SJSA1 (cell line): Measurements from ENCODE around the gene TMX3. TPM values are rescaled to one million over a fixed set of nuclear protein-coding genes. Genes with fewer than 3 reads are reported as not detected.

ENCODE experiments used
- DNase-seq, 2 experiments: peaks; one replicate each; pipeline ENCODE4 v3.0.0-alpha.2; 2015 to 2020; ENCODE audit warnings: low spot score in 2 of 2, low read depth in 1 of 2
- H3K27ac ChIP-seq: fragments of 250-450 bp; sonication (Bioruptor Pico); 2 replicates; pipeline ENCODE4 v1.5.1; 2020; ENCODE audit warnings: mild to moderate bottlenecking, moderate library complexity
- H3K27me3 ChIP-seq: fragments of 250-450 bp; sonication (Bioruptor Pico); replicated peaks from 2 replicates; pipeline ENCODE4 v1.5.1; 2020; ENCODE audit warnings: mild to moderate bottlenecking, moderate library complexity
- H3K36me3 ChIP-seq: fragments of 250-450 bp; sonication (Bioruptor Pico); 2 replicates; pipeline ENCODE4 v1.5.1; 2020; ENCODE audit warnings: mild to moderate bottlenecking
- H3K4me1 ChIP-seq: fragments of 250-450 bp; sonication (Bioruptor Pico); replicated peaks from 2 replicates; pipeline ENCODE4 v1.6.1; 2021; ENCODE audit warnings: mild to moderate bottlenecking
- H3K4me3 ChIP-seq: fragments of 250-450 bp; sonication (Bioruptor Pico); 2 replicates; pipeline ENCODE4 v1.5.1; 2020; ENCODE audit warnings: mild to moderate bottlenecking
- H3K9me3 ChIP-seq: fragments of 250-450 bp; sonication (Bioruptor Pico); replicated peaks from 2 replicates; pipeline ENCODE4 v1.5.1; 2020; ENCODE audit warnings: mild to moderate bottlenecking
- total RNA-seq: library from RNA; depleted of rRNA; stranded (reverse); fragments of >200 nt; shearing (Covaris generic); gene quantifications from 2 replicates; pipeline ENCODE4 v1.2.3, GENCODE V29; 2014

The TMX3 gene
- total RNA-seq, 1 experiment from 2014 or later = 118 TPM

DNA sequence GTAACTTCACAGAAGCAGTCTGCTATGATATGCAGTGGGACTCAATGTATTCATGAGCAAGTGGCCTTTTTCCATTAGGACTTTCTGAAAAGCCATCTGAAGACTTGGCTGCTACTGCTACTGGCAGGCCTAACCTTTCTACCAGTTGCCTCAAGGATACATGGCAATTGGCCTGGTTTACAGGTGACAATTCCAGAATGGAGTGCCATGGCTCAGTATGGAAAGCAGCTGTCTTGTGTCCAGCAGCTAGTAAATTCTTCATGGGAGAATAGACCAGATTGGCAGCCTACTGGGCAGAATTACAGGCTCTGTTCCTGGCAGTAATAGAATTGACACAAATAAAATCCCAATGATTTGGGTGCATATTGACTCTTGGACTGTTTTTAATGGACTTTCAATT, 12.6 kb upstream of the TMX3 start:
- DNase-seq = no peak
- Histone ChIP-seq H3K4me1 (no peaks in the 10 kb centered on the region), H3K9me3 (no peaks in the 10 kb centered on the region), H3K4me3 (no peak overlapping the region), H3K36me3 (no peaks in the 10 kb centered on the region), H3K27ac (no peak overlapping the region), H3K27me3 (no peaks in the 10 kb centered on the region)

DNA sequence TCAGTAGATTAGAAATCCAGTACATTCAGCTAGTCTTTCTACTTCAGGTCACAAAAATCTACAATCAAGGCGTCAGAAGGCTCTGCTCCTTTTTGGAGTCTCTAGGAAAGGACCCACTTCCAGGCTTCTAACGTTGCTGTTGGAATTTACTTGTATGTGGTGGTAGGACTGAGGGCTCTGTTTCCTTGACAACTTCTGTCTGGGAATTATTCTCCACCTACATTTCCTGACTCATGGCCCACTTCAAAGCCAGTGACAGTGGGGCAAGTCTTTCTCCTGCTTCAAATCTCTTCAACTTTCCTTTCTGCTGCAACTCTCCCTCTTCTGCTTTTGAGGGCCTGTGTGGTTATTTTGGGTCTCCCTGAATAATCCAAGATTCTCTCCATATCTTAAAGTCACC, 10.4 kb upstream of the TMX3 start:
- Histone ChIP-seq H3K4me1 (peaks cover 5% of the 10 kb centered on the region; the same call in 1 of the 2 replicates), H3K4me3 (no peak overlapping the region), H3K9me3 (no peaks in the 10 kb centered on the region), H3K27me3 (no peaks in the 10 kb centered on the region), H3K27ac (no peak overlapping the region), H3K36me3 (no peaks in the 10 kb centered on the region)
- DNase-seq = no peak

DNA sequence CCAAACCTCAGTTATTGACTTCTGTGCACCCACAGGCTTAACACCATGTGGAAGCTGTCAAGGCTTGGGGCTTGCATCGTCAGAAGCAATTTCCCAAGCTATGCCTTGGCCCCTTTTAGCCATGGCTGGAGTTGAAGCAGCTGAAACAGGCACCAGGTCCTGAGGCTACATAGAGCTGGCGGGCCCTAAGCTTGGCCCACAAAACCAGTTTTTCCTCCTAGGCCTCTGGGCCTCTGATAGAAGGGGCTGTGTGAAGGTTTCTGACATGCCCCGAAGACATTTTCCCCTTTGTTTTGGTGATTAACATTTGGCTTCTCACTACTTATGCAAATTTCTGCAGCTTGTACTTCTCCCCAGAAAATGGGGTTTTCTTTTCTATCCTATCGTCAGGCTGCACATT, 9.1 kb upstream of the TMX3 start:
- Histone ChIP-seq H3K36me3 (no peaks in the 10 kb centered on the region), H3K27ac (no peak overlapping the region), H3K4me3 (no peak overlapping the region), H3K4me1 (peaks cover 5% of the 10 kb centered on the region; the same call in 1 of the 2 replicates), H3K27me3 (no peaks in the 10 kb centered on the region), H3K9me3 (no peaks in the 10 kb centered on the region)
- no peak for DNase-seq

DNA sequence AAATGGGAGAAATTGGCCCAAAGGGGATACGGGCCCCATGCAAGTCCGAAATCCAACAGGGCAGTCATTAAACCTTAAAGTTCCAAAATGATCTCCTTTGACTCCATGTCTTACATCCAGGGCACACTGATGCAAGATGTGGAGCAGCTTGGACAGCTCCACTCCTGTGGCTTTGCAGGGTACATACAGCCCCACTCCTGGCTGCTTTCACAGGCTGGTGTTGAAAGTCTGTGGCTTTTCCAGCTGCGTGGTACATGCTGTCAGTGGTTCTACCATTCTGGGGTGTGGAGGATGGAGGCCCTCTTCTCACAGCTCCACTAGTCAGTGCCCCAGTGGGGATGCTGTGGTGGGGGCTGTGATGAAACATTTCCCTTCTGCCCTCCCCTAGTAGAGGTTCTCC, 8.6 kb upstream of the TMX3 start:
- Histone ChIP-seq H3K9me3 (no peaks in the 10 kb centered on the region), H3K4me1 (peaks cover 5% of the 10 kb centered on the region; the same call in 1 of the 2 replicates), H3K36me3 (no peaks in the 10 kb centered on the region), H3K27ac (no peak overlapping the region), H3K27me3 (no peaks in the 10 kb centered on the region), H3K4me3 (no peak overlapping the region)
- no peak for DNase-seq

DNA sequence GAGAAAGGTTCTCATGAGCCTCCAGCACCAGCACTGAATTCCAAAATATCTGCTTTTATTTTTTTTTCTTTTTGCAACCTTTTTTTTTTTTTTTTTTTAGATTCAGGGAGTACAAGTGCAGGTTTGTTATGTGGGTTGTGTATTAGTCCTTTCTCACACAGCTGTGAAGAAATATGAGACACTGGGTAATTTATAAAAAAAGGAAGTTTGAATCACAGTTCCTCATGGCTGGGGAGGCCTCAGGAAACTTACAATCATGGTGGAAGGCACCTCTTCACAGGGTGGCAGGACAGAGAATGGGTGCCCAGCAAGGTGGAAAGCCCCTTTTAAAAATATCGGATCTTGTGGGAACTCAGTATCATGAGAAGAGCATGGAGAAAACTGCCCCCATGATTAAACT, 7.9 kb upstream of the TMX3 start:
- H3K27me3 ChIP-seq = no peaks in the 10 kb centered on the region
- no peak overlapping the region for H3K4me3 ChIP-seq
- peaks cover 5% of the 10 kb centered on the region; the same call in 1 of the 2 replicates for H3K4me1 ChIP-seq
- DNase-seq = no peak
- no peaks in the 10 kb centered on the region for H3K36me3 ChIP-seq
- no peak overlapping the region for H3K27ac ChIP-seq
- no peaks in the 10 kb centered on the region for H3K9me3 ChIP-seq

DNA sequence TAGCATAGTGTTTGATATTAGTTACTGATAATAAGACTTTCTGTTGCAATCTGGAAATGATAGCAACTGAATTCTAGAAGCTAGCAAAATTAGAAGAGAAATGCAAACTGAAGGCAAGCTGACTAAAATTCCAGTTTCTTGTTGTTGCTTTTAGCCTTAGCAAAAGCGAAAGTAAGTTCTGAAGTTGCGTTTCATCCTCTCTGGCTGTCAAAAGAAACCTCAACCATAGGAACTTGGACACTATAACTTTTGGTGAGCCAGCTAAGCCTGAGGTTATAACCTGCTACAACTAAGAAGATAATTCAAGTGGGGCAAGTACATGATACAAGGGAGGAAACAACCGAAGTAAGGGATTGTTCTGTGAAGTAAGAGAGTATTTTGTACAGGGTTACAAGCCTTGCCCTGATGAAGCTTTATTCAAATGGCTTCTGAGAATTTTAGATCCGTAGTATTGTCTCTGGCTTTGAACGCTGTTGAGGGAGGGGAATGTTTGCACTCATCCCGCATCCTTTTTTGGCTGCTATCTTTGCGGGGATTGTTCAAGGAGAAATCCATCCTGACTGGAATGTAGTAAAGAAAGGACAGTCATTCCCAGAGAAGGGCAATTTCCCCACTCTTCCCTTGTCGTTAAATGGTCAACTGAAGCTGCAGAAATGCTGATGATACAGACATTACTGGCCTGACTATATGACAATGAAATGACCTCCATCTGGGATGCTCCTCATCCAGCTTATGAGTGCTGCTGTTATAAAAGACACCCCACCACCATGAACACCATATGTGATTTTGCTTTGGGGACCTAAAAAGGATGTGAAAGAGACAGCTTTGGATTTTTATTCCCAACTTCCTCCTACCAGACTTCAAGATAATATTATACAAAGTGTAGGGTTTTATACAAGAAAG, 7.0 kb upstream of the TMX3 start:
- Histone ChIP-seq H3K27me3 (no peaks in the 10 kb centered on the region), H3K9me3 (no peaks in the 10 kb centered on the region), H3K27ac (no peak overlapping the region), H3K4me3 (peak overlapping the region; percentile 31), H3K4me1 (peaks cover 5% of the 10 kb centered on the region; the same call in 1 of the 2 replicates), H3K36me3 (no peaks in the 10 kb centered on the region)
- DNase-seq = no peak

DNA sequence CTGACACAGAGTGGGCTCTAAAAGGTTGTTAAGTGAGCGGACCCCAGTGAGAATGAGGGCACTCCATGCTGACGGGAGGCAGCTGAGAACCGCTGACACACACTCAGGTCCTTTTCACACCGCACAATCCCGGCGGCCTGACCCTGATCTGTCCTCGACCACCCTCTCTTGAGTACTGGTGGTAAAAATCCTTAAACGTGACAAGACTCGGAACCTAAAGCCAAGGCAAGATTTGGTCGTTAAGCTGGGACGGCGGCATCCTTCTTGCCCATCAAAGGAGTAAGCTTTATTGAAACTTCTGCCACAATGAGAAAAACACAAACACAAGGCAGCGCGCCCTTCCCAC, 569 bp downstream of the TMX3 start:
- H3K27ac ChIP-seq = peak overlapping the region; percentile 33; the same call in 1 of the 2 replicates
- no peak for DNase-seq
- no peaks in the 10 kb centered on the region for H3K4me1 ChIP-seq
- no peaks in the 10 kb centered on the region for H3K9me3 ChIP-seq
- H3K36me3 ChIP-seq = peaks cover 44% of the 10 kb centered on the region
- H3K4me3 ChIP-seq = peak overlapping the region; percentile 80
- no peaks in the 10 kb centered on the region for H3K27me3 ChIP-seq

DNA sequence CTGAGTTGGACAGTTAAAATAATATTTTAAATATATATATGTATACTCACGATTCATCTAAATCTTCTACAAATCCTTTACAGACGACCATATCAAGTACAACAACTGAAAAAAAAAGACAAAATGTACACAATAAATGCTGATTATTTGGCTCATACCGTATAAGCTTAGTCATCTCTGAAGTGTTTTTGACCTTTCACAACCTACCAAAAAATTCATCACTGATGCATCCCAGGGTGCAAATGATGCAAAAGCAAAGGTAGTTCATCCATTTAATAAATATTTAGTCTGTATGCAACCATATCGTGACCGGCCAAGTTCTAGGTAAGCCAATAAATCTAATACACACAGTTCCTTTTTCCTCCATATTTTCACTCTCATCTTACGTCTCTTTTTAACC, 1.1 kb downstream of the TMX3 start:
- no peak overlapping the region for H3K27ac ChIP-seq
- peaks cover under 1% of the 10 kb centered on the region; the same call in 1 of the 2 replicates for H3K4me1 ChIP-seq
- peak overlapping the region; percentile 80 for H3K4me3 ChIP-seq
- H3K9me3 ChIP-seq = no peaks in the 10 kb centered on the region
- no peaks in the 10 kb centered on the region for H3K27me3 ChIP-seq
- H3K36me3 ChIP-seq = peaks cover 50% of the 10 kb centered on the region
- no peak for DNase-seq

DNA sequence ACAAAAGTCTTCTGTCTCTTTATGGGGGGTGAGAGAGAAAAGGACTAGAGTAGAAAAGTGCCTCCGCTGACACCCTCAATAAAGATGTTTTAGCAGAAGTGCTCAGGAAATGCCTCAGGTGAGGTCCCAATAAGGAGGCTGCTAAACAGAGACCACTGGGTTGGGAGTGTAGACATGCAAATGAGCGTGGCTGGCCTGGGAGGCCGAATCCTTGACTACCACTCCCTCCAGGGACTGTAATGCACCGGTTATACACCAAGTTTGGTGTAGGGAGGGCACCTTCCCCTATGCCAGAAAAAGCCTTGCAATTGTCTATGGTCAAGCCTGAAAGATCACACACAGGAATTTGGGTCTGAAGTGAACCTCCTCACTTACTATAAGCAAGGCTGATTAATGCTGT, 1.8 kb downstream of the TMX3 start:
- H3K27ac ChIP-seq = no peak overlapping the region
- H3K27me3 ChIP-seq = no peaks in the 10 kb centered on the region
- H3K36me3 ChIP-seq = peaks cover 56% of the 10 kb centered on the region
- DNase-seq = no peak
- no peak overlapping the region for H3K4me3 ChIP-seq
- no peaks in the 10 kb centered on the region for H3K9me3 ChIP-seq
- peaks cover 6% of the 10 kb centered on the region for H3K4me1 ChIP-seq

DNA sequence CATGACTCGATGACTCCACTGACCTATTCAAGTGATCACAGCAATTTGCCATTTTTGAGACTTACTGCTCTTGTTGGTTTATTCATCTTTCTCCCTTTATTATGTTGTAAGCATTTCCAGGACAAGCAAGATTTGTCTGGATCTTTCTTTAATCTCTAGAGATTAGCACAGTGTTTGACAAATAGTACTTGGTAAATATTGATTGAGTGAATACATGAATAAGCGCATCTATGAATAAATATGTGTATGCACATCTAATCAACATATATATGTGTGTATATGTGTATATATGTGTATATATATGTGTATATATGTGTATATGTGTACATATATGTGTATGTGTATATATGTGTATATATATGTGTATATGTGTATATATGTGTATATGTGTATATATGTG, 7.3 kb downstream of the TMX3 start:
- H3K4me3 ChIP-seq = no peak overlapping the region
- H3K27me3 ChIP-seq = no peaks in the 10 kb centered on the region
- H3K9me3 ChIP-seq = no peaks in the 10 kb centered on the region
- H3K36me3 ChIP-seq = peaks cover 70% of the 10 kb centered on the region
- no peak for DNase-seq
- H3K4me1 ChIP-seq = peaks cover 26% of the 10 kb centered on the region
- H3K27ac ChIP-seq = no peak overlapping the region

DNA sequence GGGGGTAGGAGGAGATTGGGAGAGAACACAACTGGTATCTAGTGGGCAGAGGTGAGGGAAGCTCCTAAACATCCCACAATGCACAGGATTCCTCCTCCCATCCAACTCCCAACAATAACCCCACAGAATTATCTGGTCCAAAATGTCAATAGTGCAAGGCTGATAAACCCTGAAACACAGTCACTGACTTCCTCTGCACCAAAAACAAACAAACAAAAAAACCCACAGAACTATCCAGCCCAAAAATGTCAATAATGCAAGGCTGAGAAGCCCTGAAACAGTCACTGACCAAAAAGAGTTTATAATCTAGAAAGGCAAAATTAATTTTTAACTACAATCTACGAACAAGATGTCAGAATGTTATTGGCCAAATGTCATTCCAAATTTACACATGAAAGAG, 9.8 kb downstream of the TMX3 start:
- Histone ChIP-seq H3K4me1 (peaks cover 26% of the 10 kb centered on the region), H3K9me3 (no peaks in the 10 kb centered on the region), H3K36me3 (peaks cover 46% of the 10 kb centered on the region), H3K4me3 (no peak overlapping the region), H3K27ac (no peak overlapping the region), H3K27me3 (no peaks in the 10 kb centered on the region)
- peak in 1 of 2 experiments; percentile 37 for DNase-seq

DNA sequence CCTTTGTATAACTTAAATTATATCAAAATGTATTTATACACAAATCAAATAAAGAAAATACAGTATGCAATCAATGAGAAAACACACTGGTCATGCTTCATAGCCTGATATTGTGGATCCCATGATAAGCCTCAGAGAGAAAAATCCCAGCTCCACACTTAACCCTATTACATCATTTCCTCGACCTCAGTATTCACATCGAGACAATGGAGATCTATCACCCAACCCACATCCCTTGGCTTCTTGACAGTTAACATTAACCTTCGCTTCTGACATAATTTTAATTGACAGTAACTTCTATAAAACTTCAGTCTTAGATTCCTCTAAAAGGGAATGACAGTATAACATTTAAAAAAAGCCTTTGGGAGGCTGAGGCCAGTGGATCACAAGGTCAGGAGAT, 11.6 kb downstream of the TMX3 start:
- H3K36me3 ChIP-seq = peaks cover 33% of the 10 kb centered on the region
- no peak overlapping the region for H3K27ac ChIP-seq
- H3K27me3 ChIP-seq = no peaks in the 10 kb centered on the region
- no peak for DNase-seq
- H3K9me3 ChIP-seq = no peaks in the 10 kb centered on the region
- H3K4me1 ChIP-seq = peaks cover 20% of the 10 kb centered on the region
- no peak overlapping the region for H3K4me3 ChIP-seq

DNA sequence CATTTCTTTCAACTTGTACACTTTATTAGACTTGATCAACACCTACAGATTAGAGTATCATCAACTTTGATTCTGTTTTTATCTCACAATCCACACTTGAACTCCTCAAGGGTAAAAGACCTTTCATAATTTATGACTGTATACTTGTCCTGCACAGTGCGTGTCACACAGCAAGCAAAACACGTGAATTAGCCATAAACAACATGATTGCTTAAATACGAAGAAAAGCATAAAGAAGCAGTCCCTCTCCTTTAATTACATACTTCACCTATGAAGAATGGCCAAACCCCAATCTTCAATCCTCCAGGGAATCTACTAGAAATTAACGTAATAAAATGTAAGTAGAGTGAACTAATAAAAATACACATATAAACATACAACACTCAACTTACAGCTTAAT, 13.6 kb downstream of the TMX3 start:
- Histone ChIP-seq H3K36me3 (peaks cover 35% of the 10 kb centered on the region), H3K9me3 (no peaks in the 10 kb centered on the region), H3K27me3 (no peaks in the 10 kb centered on the region), H3K27ac (no peak overlapping the region), H3K4me1 (peaks cover 15% of the 10 kb centered on the region), H3K4me3 (no peak overlapping the region)
- no peak for DNase-seq

DNA sequence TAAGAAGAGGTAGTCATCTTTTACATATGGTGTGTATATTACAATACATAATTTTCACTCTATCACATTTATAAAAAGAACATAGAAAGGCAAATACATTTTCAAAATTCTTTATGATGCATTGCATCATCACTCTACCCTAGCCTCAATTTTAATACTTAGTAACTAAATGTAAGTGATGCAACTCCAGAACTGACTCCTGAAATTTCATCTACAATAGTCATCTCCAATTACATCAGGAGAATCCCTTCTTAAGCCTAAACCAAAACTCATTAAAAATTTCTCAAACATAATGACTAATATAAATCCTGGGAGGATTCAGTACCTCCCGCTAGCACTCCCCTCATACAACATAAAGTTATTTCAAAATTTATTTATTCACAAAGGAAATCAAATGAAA, 15.9 kb downstream of the TMX3 start:
- Histone ChIP-seq H3K4me1 (no peaks in the 10 kb centered on the region), H3K36me3 (peaks cover 48% of the 10 kb centered on the region), H3K27me3 (no peaks in the 10 kb centered on the region), H3K27ac (no peak overlapping the region), H3K4me3 (no peak overlapping the region), H3K9me3 (no peaks in the 10 kb centered on the region)
- no peak for DNase-seq

DNA sequence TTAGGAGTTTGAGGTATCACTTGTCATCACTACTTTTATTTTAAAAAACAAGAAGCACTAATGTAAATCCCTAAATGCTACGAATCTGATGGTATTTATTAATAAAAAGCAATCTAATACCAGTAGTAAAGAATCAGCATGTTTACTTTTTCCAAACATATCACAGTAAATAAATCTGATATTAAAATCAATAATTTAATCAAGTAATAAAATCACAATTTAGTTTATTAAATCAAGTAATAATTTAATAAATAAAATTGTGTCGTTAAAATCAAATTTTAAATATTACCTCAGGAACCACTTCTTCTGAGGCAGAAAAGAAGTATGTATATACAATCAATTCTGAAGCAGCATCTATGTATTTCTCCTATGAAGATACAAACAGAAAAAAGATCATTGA, 18.0 kb downstream of the TMX3 start:
- Histone ChIP-seq H3K4me3 (no peak overlapping the region), H3K4me1 (no peaks in the 10 kb centered on the region), H3K27ac (no peak overlapping the region), H3K9me3 (no peaks in the 10 kb centered on the region), H3K27me3 (no peaks in the 10 kb centered on the region), H3K36me3 (peaks cover 60% of the 10 kb centered on the region)
- DNase-seq = no peak
